HepG2 (cell line): Measurements from ENCODE around the gene PIEZO1. TPM values are rescaled to one million over a fixed set of nuclear protein-coding genes. Genes with fewer than 3 reads are reported as not detected.
A peak's percentile ranks its signal among the peaks of the same experiment; 100 is the strongest.

Experiments
- CENPT ChIP-seq: sonication (generic); formaldehyde crosslinking; IDR thresholded peaks from 2 replicates; pipeline ENCODE4 v1.8.0; 2022; ENCODE audit warnings: low read depth, mild to moderate bottlenecking, moderate library complexity, missing genetic modification reagents
- ELF3 ChIP-seq: IDR thresholded peaks from 2 replicates; pipeline ENCODE4 v1.6.1; 2016; ENCODE audit warnings: missing genetic modification reagents, missing compliant biosample characterization
- GATA4 ChIP-seq: sonication (generic); IDR thresholded peaks from 2 replicates; pipeline ENCODE4 v1.6.1; 2016; ENCODE audit warnings: antibody characterized with exemption, low read depth, borderline replicate concordance
- IRF9 ChIP-seq: sonication (generic); formaldehyde crosslinking; IDR thresholded peaks from 2 replicates; pipeline ENCODE4 v1.8.0; 2022; ENCODE audit warnings: missing genetic modification reagents, mild to moderate bottlenecking, borderline replicate concordance
- IRX3 ChIP-seq: sonication (generic); formaldehyde crosslinking; IDR thresholded peaks from 2 replicates; pipeline ENCODE4 v1.8.1; 2023; ENCODE audit warnings: mild to moderate bottlenecking, low read depth, missing genetic modification reagents, borderline replicate concordance
- KAT8 ChIP-seq: IDR thresholded peaks from 2 replicates; pipeline ENCODE4 v1.6.1; 2016; ENCODE audit warnings: missing genetic modification reagents, missing compliant biosample characterization
- KLF6 ChIP-seq: IDR thresholded peaks from 2 replicates; pipeline ENCODE4 v1.8.0; 2016; ENCODE audit warnings: missing biosample characterization, missing genetic modification reagents
- MED8 ChIP-seq: sonication (generic); formaldehyde crosslinking; IDR thresholded peaks from 2 replicates; pipeline ENCODE4 v1.8.1; 2023; ENCODE audit warnings: mild to moderate bottlenecking, missing genetic modification reagents; ENCODE audit not compliant: insufficient replicate concordance
- MIER2 ChIP-seq: IDR thresholded peaks from 2 replicates; pipeline ENCODE4 v1.6.1; 2016; ENCODE audit warnings: missing biosample characterization, missing genetic modification reagents
- MIXL1 ChIP-seq: IDR thresholded peaks from 2 replicates; pipeline ENCODE4 v1.6.1; 2016
- NKX3-1 ChIP-seq: sonication (generic); formaldehyde crosslinking; IDR thresholded peaks from 2 replicates; pipeline ENCODE4 v1.5.0; 2020; ENCODE audit warnings: missing genetic modification reagents
- PHF8 ChIP-seq: sonication (generic); formaldehyde crosslinking; IDR thresholded peaks from 2 replicates; pipeline ENCODE4 v1.5.0; 2020; ENCODE audit warnings: missing genetic modification reagents
- SMAD9 ChIP-seq: sonication (generic); formaldehyde crosslinking; IDR thresholded peaks from 2 replicates; pipeline ENCODE4 v1.5.1; 2020; ENCODE audit warnings: mild to moderate bottlenecking, missing genetic modification reagents
- STAT5B ChIP-seq: sonication (generic); formaldehyde crosslinking; IDR thresholded peaks from 2 replicates; pipeline ENCODE4 v1.4.0; 2020; ENCODE audit warnings: missing genetic modification reagents
- TFDP1 ChIP-seq: IDR thresholded peaks from 2 replicates; pipeline ENCODE4 v1.6.1; 2016; ENCODE audit warnings: missing compliant biosample characterization, missing genetic modification reagents, borderline replicate concordance
- ZBTB49 ChIP-seq: sonication (generic); formaldehyde crosslinking; IDR thresholded peaks from 2 replicates; pipeline ENCODE4 v1.4.0; 2020; ENCODE audit warnings: missing genetic modification reagents, borderline replicate concordance
- ZFYVE20 ChIP-seq: sonication (generic); formaldehyde crosslinking; IDR thresholded peaks from 2 replicates; pipeline ENCODE4 v1.8.0; 2023; ENCODE audit warnings: low read depth, mild to moderate bottlenecking, moderate library complexity, missing genetic modification reagents, borderline replicate concordance
- ZIK1 ChIP-seq: sonication (generic); formaldehyde crosslinking; IDR thresholded peaks from 2 replicates; pipeline ENCODE4 v1.5.0; 2020; ENCODE audit warnings: mild to moderate bottlenecking, low read depth, missing genetic modification reagents, borderline replicate concordance
- ZKSCAN1 ChIP-seq: fragments of 150-350 bp; IDR thresholded peaks from 2 replicates; pipeline ENCODE4 v1.6.1; 2014; ENCODE audit warnings: low read length
- ZNF20 ChIP-seq: sonication (generic); formaldehyde crosslinking; IDR thresholded peaks from 2 replicates; pipeline ENCODE4 v1.4.0; 2020; ENCODE audit warnings: mild to moderate bottlenecking, moderate library complexity, missing genetic modification reagents
- ZNF562 ChIP-seq: sonication (generic); formaldehyde crosslinking; IDR thresholded peaks from 2 replicates; pipeline ENCODE4 v1.8.0; 2022; ENCODE audit warnings: missing genetic modification reagents, borderline replicate concordance
- ZNF773 ChIP-seq: sonication (generic); formaldehyde crosslinking; IDR thresholded peaks from 2 replicates; pipeline ENCODE4 v1.4.0; 2020; ENCODE audit warnings: missing genetic modification reagents, borderline replicate concordance
- polyA plus RNA-seq, 8 experiments: library from polyadenylated mRNA; depleted of rRNA in 3 of 8; stranded (reverse) in 7 of 8; unstranded in 1 of 8; fragments of >200 nt; fragmentation: Illumina TruSeq in 4 of 8; extraction: Trizol in 4 of 8; gene quantifications; 2 replicates each; pipeline versions ENCODE4 v1.2.1 to v1.2.3, GENCODE V29; 2011 to 2016; ENCODE audit warnings: low read depth in 4 of 8, missing spikeins in 1 of 8, mixed read lengths in 1 of 8; ENCODE audit not compliant: insufficient read depth in 1 of 8
- total RNA-seq, 5 experiments: library from RNA; depleted of rRNA; stranded (reverse); fragments of >200 nt; fragmentation: Illumina TruSeq; extraction: Trizol; gene quantifications; 2 replicates each; pipeline ENCODE4 v1.2.3, GENCODE V29; 2016; ENCODE audit warnings: low read depth in 1 of 5
- TF ChIP-seq, protein P1 (sequence below): sonication (generic); formaldehyde crosslinking; IDR thresholded peaks from 2 replicates; pipeline ENCODE4 v1.8.1; 2023; ENCODE audit warnings: mild to moderate bottlenecking, missing genetic modification reagents, borderline replicate concordance
- TF ChIP-seq, protein P2 (sequence below): sonication (generic); formaldehyde crosslinking; IDR thresholded peaks from 2 replicates; pipeline ENCODE4 v1.8.0; 2022; ENCODE audit warnings: mild to moderate bottlenecking, missing genetic modification reagents, borderline replicate concordance

The PIEZO1 gene
- total and polyA plus RNA-seq, 2 of the 13 experiments (the other 11 are each of a cell fraction or from before 2014, with no cell fraction given): 67.9 to 85.0 TPM

- no peak for TF ChIP-seq ZNF773
- TF ChIP-seq, protein P1, sequence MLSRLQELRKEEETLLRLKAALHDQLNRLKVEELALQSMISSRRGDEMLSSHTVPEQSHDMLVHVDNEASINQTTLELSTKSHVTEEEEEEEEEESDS: no peak
- TF ChIP-seq SMAD9 (CRISPR knock-in tag): peak; percentile 39; the same call in 1 of the 2 replicates
- TF ChIP-seq ZKSCAN1: no peak
- no peak for TF ChIP-seq ZBTB49
- no peak for TF ChIP-seq NKX3-1 (CRISPR knock-in tag)
- TF ChIP-seq MIXL1: peak; percentile 61; the same call in 1 of the 2 replicates
- TF ChIP-seq STAT5B (CRISPR knock-in tag): no peak
- TF ChIP-seq GATA4: no peak
- TF ChIP-seq CENPT (CRISPR knock-in tag): 0 out of 2 replicates have a peak, but pooled peaks have one; percentile 18
- TF ChIP-seq TFDP1 (CRISPR knock-in tag): peak; percentile 57; the same call in 1 of the 2 replicates
- TF ChIP-seq IRX3 (CRISPR knock-in tag): no peak
- TF ChIP-seq KAT8 (CRISPR knock-in tag): peak; percentile 94
- 0 out of 2 replicates have a peak, but pooled peaks have one; percentile 6 for TF ChIP-seq MIER2
- TF ChIP-seq ELF3: peak; percentile 99
- TF ChIP-seq PHF8 (CRISPR knock-in tag): no peak; the same call in 1 of the 2 replicates
- TF ChIP-seq KLF6: no peak; the same call in 1 of the 2 replicates
- no peak for TF ChIP-seq ZNF562 (CRISPR knock-in tag)
- TF ChIP-seq, protein P2, sequence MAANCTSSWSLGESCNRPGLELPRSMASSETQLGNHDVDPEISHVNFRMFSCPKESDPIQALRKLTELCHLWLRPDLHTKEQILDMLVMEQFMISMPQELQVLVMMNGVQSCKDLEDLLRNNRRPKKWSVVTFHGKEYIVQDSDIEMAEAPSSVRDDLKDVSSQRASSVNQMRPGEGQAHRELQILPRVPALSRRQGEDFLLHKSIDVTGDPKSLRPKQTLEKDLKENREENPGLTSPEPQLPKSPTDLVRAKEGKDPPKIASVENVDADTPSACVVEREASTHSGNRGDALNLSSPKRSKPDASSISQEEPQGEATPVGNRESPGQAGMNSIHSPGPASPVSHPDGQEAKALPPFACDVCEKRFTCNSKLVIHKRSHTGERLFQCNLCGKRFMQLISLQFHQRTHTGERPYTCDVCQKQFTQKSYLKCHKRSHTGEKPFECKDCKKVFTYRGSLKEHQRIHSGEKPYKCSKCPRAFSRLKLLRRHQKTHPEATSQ (CRISPR knock-in tag): no peak
- TF ChIP-seq ZNF20 (CRISPR knock-in tag): no peak; the same call in 1 of the 2 replicates
- TF ChIP-seq MED8 (CRISPR knock-in tag): no peak
- TF ChIP-seq IRF9 (CRISPR knock-in tag): peak; percentile 57
- no peak for TF ChIP-seq ZFYVE20 (CRISPR knock-in tag)
- TF ChIP-seq ZIK1 (CRISPR knock-in tag): peak; percentile 91
Measured at GRCh38 chr16:88700636-88701482, 84.2 kb downstream of the PIEZO1 start (continued).
